Stimulated activated CD4-positive, alpha-beta T cell treated with anti-CD3 and anti-CD28 coated beads, Interleukin-4, amount 100 ng/mL, for 48 hours (primary cell): Measurements from ENCODE around the gene EBF3.

ENCODE experiments used
- DNase-seq, 2 donors: peaks; one replicate each; pipeline ENCODE4 v3.0.0-alpha.2; 2020; ENCODE audit warnings: low read depth in 2 of 2

EBF3 gene

DNA sequence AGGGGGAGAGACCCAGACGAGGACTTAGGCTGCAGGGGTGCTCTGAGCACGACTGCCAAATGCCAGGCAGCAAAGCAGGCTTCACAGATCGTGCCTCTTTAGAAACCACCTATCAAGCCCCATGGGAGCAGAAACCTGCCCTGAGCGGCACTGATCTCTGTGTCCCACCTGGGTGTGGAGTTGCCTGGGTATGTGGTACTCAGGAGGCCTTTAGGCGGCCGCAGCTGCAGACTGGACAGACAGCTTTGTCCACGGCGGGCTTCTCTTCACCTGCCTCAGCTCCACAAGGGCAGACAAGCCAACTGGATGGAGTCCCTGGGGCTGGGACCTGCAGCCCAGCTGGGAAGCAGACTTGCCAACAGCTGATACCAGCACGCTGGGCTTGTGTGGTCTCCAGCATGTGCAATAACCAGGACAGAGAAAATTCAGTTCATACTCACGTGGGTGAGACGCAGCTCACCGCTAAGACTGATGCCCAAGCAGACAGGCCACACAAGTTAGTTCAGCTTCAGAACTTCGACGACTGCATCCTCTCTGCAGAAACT is 163.2 kb downstream of the EBF3 start:
- no peak for DNase-seq

GRCh38 chr10:129799942-129800341 is 164.1 kb downstream of the EBF3 start:
- DNase-seq = no peak

- no peak for DNase-seq
Observed at GRCh38 chr10:129796710-129797420, 167.2 kb downstream of the EBF3 start.

- DNase-seq = no peak
Observed at GRCh38 chr10:129793996-129794395, 170.1 kb downstream of the EBF3 start.

GRCh38 chr10:129793479-129793878 is 170.6 kb downstream of the EBF3 start:
- DNase-seq = no peak

DNA sequence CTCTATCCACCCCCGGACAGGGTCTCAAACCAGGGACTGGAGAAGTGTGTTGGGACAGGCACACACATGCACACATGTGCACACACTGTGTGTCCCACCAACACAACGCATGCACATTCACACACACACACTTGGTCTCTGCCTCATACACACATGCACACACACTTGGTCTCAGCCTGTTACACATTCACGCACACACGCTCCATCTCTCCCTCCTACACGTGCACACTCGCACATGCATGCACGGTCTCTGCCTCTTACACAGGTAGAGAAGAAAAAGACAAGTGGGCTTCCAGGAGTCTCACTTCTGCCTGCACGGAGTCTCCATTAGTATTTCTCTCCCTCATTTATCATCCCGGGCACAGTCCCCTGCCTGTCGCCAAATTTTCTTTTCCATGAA is 171.2 kb downstream of the EBF3 start:
- DNase-seq = no peak

DNA sequence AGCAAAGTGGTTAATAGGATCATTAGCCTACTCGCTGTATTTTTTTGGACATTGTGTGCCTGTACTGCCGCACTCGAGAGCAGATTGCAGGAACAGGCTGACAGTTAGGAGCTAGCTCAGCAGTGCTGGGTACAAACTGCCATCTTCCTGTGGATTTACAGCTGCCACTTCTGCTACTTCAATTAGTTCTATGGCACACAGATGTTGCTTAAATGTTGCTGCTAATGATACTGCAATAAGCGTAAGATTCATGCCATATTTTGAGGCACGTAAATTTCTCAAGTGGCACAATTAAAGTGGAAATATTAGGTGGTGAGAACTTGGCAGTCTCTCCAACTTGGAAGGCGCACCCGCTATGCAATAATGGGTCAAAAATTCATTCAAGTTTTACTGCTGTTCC is 171.9 kb downstream of the EBF3 start:
- DNase-seq = no peak

- DNase-seq = no peak
Observed at GRCh38 chr10:129790715-129791446, 173.2 kb downstream of the EBF3 start.

GRCh38 chr10:129788215-129788614 is 175.9 kb downstream of the EBF3 start:
- DNase-seq = no peak

DNA sequence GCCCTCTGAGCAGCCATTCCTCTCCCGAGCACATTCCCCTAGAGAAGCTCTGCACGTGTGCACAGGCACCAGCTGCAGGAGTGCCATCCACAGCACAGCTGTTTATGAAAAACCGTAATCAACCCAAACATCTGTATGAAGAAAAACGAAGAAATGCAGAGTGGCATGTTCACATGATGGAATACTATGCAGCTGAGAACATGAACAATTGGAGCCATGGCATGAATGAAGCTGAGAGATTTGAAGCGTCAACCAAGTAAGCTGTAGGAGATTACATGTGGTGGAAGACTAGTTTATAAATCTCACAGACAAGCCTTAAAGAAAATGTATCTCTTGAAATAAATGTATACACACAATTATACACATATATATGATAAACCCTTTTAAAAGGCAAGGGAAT is 176.5 kb downstream of the EBF3 start:
- no peak for DNase-seq

GRCh38 chr10:129786216-129786615 is 177.9 kb downstream of the EBF3 start:
- no peak for DNase-seq

- DNase-seq = no peak
Observed at GRCh38 chr10:129785536-129785981, 178.5 kb downstream of the EBF3 start.
